ENCODE measurements around the gene SDCCAG8. TPM values are rescaled to one million over a fixed set of nuclear protein-coding genes. Genes with fewer than 3 reads are reported as not detected.

SDCCAG8 gene
- total and polyA plus RNA-seq, 2 of the 8 experiments (the other 6 are each of a cell fraction or from before 2014, with no cell fraction given): 15.6 to 21.0 TPM

DNA sequence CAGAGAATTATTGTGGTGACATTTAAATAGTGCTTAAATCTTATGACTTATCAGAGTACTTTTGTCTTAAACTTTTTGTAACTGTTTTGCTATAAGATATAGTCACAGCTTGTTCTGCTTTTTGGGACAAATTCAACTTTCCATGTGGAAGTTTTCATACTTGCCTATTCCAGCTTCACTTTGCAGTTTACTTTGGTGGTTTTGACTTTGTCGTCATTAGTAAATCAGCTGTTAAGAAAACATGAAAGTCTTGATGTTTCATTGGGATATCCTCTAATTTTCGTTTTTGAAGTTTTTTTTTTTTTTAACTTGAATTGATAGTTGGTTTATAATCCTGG lies 31.3 kb downstream of the SDCCAG8 start:
- Histone ChIP-seq H2AFZ (ENCODE audit: low read length) (no peak overlapping the region), H4K5ac (ENCODE audit: insufficient read length, low read depth, low read length) (no peak overlapping the region), H3K14ac (ENCODE audit: insufficient read length) (no peak overlapping the region), H3K27me3 (replicated peaks in 1 of 4; ENCODE audit: control insufficient read depth in 3 of 4, extremely low read depth in 1 of 4, insufficient read depth in 3 of 4, low read length in 3 of 4) (no peaks in the 10 kb centered on the region), H3K27ac (ENCODE audit: low read depth, low read length) (no peak overlapping the region), H4K20me1 (replicated peaks in 1 of 2; ENCODE audit: control insufficient read depth in 1 of 2, insufficient read depth in 2 of 2, low read length in 2 of 2) (no peaks in the 10 kb centered on the region), H4K8ac (ENCODE audit: extremely low read depth, insufficient read depth, low read length) (no peak overlapping the region), H3K79me1 (ENCODE audit: low read depth, low read length) (no peaks in the 10 kb centered on the region), H3K23me2 (ENCODE audit: low read depth, low read length) (no peaks in the 10 kb centered on the region), H2BK15ac (ENCODE audit: low read length) (no peak overlapping the region), H3K9me3 (ENCODE audit: insufficient read depth in 2 of 2, low read depth in 1 of 2, low read length in 1 of 2) (no peaks in the 10 kb centered on the region), H2BK5ac (ENCODE audit: low read depth, low read length) (no peak overlapping the region), H3K4me1 (replicated peaks in 1 of 4; ENCODE audit: control insufficient read depth in 3 of 4, insufficient read depth in 4 of 4, low read length in 3 of 4) (peaks cover 0 to 3% (median 0%) of the 10 kb centered on the region in 4 experiments; a peak in 1 of 7 replicates), H4K91ac (replicated peaks; ENCODE audit: insufficient read length, low read length) (no peak overlapping the region), H3K23ac (ENCODE audit: insufficient read length) (no peak overlapping the region), H2BK120ac (replicated peaks; ENCODE audit: low read depth, low read length) (no peak overlapping the region), H3K18ac (ENCODE audit: extremely low read depth, low read length) (no peak overlapping the region), H2BK20ac (ENCODE audit: low read length) (no peak overlapping the region), H3K56ac (replicated peaks; ENCODE audit: insufficient read length, low read depth, low read length) (no peak overlapping the region), H3K4ac (replicated peaks; ENCODE audit: insufficient read length, low read depth, low read length) (no peak overlapping the region), H3K79me2 (ENCODE audit: control insufficient read depth in 1 of 2, insufficient read depth in 2 of 2, low read length in 2 of 2) (no peaks in the 10 kb centered on the region), H3K9ac (replicated peaks in 1 of 4; ENCODE audit: extremely low read depth in 1 of 4, low read depth in 3 of 4, low read length in 3 of 4) (no peak overlapping the region), H3K4me3 (ENCODE audit: extremely low read depth in 1 of 4, insufficient read depth in 2 of 4, low read depth in 3 of 4, low read length in 4 of 4) (no peak overlapping the region), H2BK12ac (ENCODE audit: low read depth, low read length) (no peak overlapping the region), H2AK5ac (ENCODE audit: low read depth, low read length) (no peak overlapping the region), H3K36me3 (ENCODE audit: control insufficient read depth in 2 of 4, insufficient read depth in 4 of 4, low read length in 3 of 4) (peaks cover 0 to 4% (median 0%) of the 10 kb centered on the region in 4 experiments; a peak in 2 of 8 replicates), H3K4me2 (ENCODE audit: insufficient read depth in 1 of 2, low read depth in 2 of 2, low read length in 2 of 2) (no peak overlapping the region)
- DNase-seq (ENCODE audit: low read depth in 1 of 2, low spot score in 2 of 2) (no peak), FAIRE-seq (no peak)
- ChIA-PET CTCF (ENCODE audit: partially characterized antibody) (no interaction called here), POLR2A (ENCODE audit: partially characterized antibody) (interaction anchor here (1.2 kb wide), 1 partner anchor 32 kb away, joined by 4 read pairs; the partner anchor contains the start of gene CEP170)
- TF ChIP-seq YY1 (IDR thresholded peaks at IDR 0.05; ENCODE audit: low read depth, low read length) (no peak), SP1 (IDR thresholded peaks at IDR 0.05; ENCODE audit: low read depth, low read length) (no peak), RFX5 (IDR thresholded peaks at IDR 0.05; ENCODE audit: borderline replicate concordance, low read depth, low read length) (no peak), BCL11A (IDR thresholded peaks at IDR 0.05; ENCODE audit: low read depth in 2 of 2, low read length in 2 of 2) (no peak), POU5F1 (IDR thresholded peaks at IDR 0.05; ENCODE audit: low read depth, low read length) (no peak)
- TF ChIP-seq, protein P1, sequence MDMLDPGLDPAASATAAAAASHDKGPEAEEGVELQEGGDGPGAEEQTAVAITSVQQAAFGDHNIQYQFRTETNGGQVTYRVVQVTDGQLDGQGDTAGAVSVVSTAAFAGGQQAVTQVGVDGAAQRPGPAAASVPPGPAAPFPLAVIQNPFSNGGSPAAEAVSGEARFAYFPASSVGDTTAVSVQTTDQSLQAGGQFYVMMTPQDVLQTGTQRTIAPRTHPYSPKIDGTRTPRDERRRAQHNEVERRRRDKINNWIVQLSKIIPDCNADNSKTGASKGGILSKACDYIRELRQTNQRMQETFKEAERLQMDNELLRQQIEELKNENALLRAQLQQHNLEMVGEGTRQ (IDR thresholded peaks at IDR 0.05; ENCODE audit: low read length): no peak
- TF ChIP-seq, protein P2, sequence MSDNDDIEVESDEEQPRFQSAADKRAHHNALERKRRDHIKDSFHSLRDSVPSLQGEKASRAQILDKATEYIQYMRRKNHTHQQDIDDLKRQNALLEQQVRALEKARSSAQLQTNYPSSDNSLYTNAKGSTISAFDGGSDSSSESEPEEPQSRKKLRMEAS (IDR thresholded peaks at IDR 0.05): no peak
- TF ChIP-seq, protein P3, sequence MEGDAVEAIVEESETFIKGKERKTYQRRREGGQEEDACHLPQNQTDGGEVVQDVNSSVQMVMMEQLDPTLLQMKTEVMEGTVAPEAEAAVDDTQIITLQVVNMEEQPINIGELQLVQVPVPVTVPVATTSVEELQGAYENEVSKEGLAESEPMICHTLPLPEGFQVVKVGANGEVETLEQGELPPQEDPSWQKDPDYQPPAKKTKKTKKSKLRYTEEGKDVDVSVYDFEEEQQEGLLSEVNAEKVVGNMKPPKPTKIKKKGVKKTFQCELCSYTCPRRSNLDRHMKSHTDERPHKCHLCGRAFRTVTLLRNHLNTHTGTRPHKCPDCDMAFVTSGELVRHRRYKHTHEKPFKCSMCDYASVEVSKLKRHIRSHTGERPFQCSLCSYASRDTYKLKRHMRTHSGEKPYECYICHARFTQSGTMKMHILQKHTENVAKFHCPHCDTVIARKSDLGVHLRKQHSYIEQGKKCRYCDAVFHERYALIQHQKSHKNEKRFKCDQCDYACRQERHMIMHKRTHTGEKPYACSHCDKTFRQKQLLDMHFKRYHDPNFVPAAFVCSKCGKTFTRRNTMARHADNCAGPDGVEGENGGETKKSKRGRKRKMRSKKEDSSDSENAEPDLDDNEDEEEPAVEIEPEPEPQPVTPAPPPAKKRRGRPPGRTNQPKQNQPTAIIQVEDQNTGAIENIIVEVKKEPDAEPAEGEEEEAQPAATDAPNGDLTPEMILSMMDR (IDR thresholded peaks at IDR 0.05; ENCODE audit: control extremely low read depth in 1 of 3, insufficient read depth in 1 of 3, low read depth in 1 of 3, low read length in 3 of 3): no peak
- 65% methylated on average over 2 of the region's 2 CpGs; no CpG with 5 or more reads in 1 of the 2 experiments for WGBS, 2 experiments (ENCODE audit: extremely low coverage in 1 of 2, insufficient coverage in 1 of 2, insufficient read length in 1 of 2, insufficient replicate concordance in 2 of 2, low coverage in 1 of 2, low lambda C conversion rate in 2 of 2, missing lambda C conversion rate in 1 of 2)

All from H1 (cell line).